Measurements from ENCODE around the gene PRKCE. TPM values are rescaled to one million over a fixed set of nuclear protein-coding genes. Genes with fewer than 3 reads are reported as not detected.

PRKCE gene
- total RNA-seq, 2 experiments from 2014 or later, result 24.9 to 26.2 TPM

GRCh38 chr2:46136953-46137352 is 485.5 kb downstream of the PRKCE start:
- H3K4me1 ChIP-seq (ENCODE audit: insufficient read depth, low read length), result no peaks in the 10 kb centered on the region
- no peak for TF ChIP-seq CTCF (IDR thresholded peaks at IDR 0.05)
- Mint-ChIP-seq H3K4me3 (no peak overlapping the region), H3K27me3 (no peaks in the 10 kb centered on the region), H3K36me3 (ENCODE audit: low read depth) (no peaks in the 10 kb centered on the region), H3K27ac (no peak overlapping the region), H3K9me3 (no peaks in the 10 kb centered on the region), H3K4me1 (ENCODE audit: low read depth) (no peaks in the 10 kb centered on the region)
- ATAC-seq (ENCODE audit: poor library complexity) (no peak), DNase-seq (no peak)
- H3K36me3 ChIP-seq (ENCODE audit: insufficient read depth, low read length), result no peaks in the 10 kb centered on the region
- H3K4me3 ChIP-seq (ENCODE audit: low read length), result no peak overlapping the region
- POLR2A ChIA-PET, result no interaction called here
- intact Hi-C loops (cut with DNase I, micrococcal nuclease), result no loop called here
- CTCF ChIA-PET, result no interaction called here
- no peak overlapping the region for H3K27ac ChIP-seq (ENCODE audit: low read depth in 1 of 2, low read length in 2 of 2)
- no peaks in the 10 kb centered on the region for H3K9me3 ChIP-seq (ENCODE audit: control insufficient read depth in 1 of 2, insufficient read depth in 1 of 2, low read length in 2 of 2)
- no peaks in the 10 kb centered on the region for H3K27me3 ChIP-seq (ENCODE audit: control insufficient read depth in 1 of 2, insufficient read depth in 2 of 2, low read length in 2 of 2)

DNA sequence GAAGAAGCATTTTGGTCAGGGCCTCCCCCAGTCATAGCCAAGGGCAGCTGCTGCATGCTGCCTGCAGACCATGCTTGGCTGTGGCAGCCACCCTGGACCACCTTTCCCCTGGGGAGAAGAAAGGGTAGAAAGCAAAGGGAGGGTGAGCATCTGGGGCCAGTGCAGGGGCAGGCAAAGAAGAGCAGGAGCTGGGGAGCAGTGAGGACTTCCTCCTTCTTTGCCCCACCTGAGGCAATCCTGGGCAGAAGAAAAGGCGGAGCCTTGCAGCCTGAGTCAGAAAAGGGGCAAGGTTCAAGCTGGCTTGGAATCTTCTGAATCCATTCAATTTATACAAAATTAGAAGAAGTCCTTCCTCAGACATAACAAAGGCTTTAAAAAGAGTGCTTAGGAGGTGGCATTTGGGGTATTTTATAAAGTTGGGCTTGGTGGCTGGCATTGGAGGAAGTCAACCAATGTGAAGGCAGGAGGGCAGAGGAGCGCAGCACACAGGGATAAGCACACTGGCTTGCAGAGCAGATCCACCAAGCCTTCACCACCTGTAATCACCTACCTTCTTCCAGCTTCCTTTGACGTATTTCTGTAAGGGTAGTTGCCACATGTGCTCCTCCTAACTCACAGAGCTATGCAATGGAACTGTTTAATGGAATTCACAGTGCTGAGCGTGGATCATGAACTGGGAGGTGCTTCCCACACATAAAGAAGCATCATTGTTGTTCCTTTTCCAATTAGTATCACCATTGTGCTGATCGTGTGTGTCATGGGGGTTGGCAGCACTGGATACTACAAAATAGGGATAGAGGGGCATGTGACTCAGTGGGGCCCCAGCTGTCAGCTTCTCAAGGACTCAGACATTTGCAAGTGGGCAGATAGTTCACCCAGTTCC is 491.3 kb downstream of the PRKCE start:
- Histone ChIP-seq H3K4me1 (ENCODE audit: insufficient read depth, low read length) (no peaks in the 10 kb centered on the region), H3K27me3 (ENCODE audit: control insufficient read depth in 1 of 2, insufficient read depth in 2 of 2, low read length in 2 of 2) (no peaks in the 10 kb centered on the region), H3K27ac (ENCODE audit: low read depth in 1 of 2, low read length in 2 of 2) (no peak overlapping the region), H3K4me3 (ENCODE audit: low read length) (no peak overlapping the region), H3K9me3 (ENCODE audit: control insufficient read depth in 1 of 2, insufficient read depth in 1 of 2, low read length in 2 of 2) (no peaks in the 10 kb centered on the region), H3K36me3 (ENCODE audit: insufficient read depth, low read length) (peaks cover 2% of the 10 kb centered on the region)
- ChIA-PET POLR2A (no interaction called here), CTCF (no interaction called here)
- ATAC-seq (ENCODE audit: poor library complexity) (no peak), DNase-seq (no peak)
- intact Hi-C loops (cut with DNase I, micrococcal nuclease), result no loop called here
- H3K27ac Mint-ChIP-seq, result no peak overlapping the region
- H3K9me3 Mint-ChIP-seq, result no peaks in the 10 kb centered on the region
- no peaks in the 10 kb centered on the region for H3K4me1 Mint-ChIP-seq (ENCODE audit: low read depth)
- no peak overlapping the region for H3K4me3 Mint-ChIP-seq
- no peaks in the 10 kb centered on the region for H3K27me3 Mint-ChIP-seq
- peaks cover 5% of the 10 kb centered on the region for H3K36me3 Mint-ChIP-seq (ENCODE audit: low read depth)
- TF ChIP-seq CTCF (IDR thresholded peaks at IDR 0.05), result no peak

GRCh38 chr2:46143429-46144132 is 492.1 kb downstream of the PRKCE start:
- ChIA-PET POLR2A (no interaction called here), CTCF (no interaction called here)
- Mint-ChIP-seq H3K27me3 (no peaks in the 10 kb centered on the region), H3K36me3 (ENCODE audit: low read depth) (peaks cover 5% of the 10 kb centered on the region), H3K4me1 (ENCODE audit: low read depth) (no peaks in the 10 kb centered on the region), H3K27ac (no peak overlapping the region), H3K9me3 (no peaks in the 10 kb centered on the region), H3K4me3 (no peak overlapping the region)
- no peak overlapping the region for H3K27ac ChIP-seq (ENCODE audit: low read depth in 1 of 2, low read length in 2 of 2)
- H3K36me3 ChIP-seq (ENCODE audit: insufficient read depth, low read length), result peaks cover 2% of the 10 kb centered on the region
- no peak for ATAC-seq (ENCODE audit: poor library complexity)
- no peaks in the 10 kb centered on the region for H3K27me3 ChIP-seq (ENCODE audit: control insufficient read depth in 1 of 2, insufficient read depth in 2 of 2, low read length in 2 of 2)
- no peak for DNase-seq
- no peak overlapping the region for H3K4me3 ChIP-seq (ENCODE audit: low read length)
- intact Hi-C loops (cut with DNase I, micrococcal nuclease), result no loop called here
- no peaks in the 10 kb centered on the region for H3K4me1 ChIP-seq (ENCODE audit: insufficient read depth, low read length)
- H3K9me3 ChIP-seq (ENCODE audit: control insufficient read depth in 1 of 2, insufficient read depth in 1 of 2, low read length in 2 of 2), result no peaks in the 10 kb centered on the region
- TF ChIP-seq CTCF (IDR thresholded peaks at IDR 0.05), result no peak
